Breast epithelium (tissue), 4 donors: ENCODE data around the gene PCDHGA7. TPM values are rescaled to one million over a fixed set of nuclear protein-coding genes. Genes with fewer than 3 reads are reported as not detected.

Experiments
- DNase-seq, 2 donors: peaks; one replicate each; pipeline ENCODE4 v3.0.0-alpha.2; 2019; ENCODE audit warnings: low spot score in 2 of 2
- H3K27ac ChIP-seq, 2 donors: fragments of 200-600 bp; sonication (generic) in 1 of 2; one replicate each; pipeline ENCODE4 v1.5.1; 2016 to 2019; ENCODE audit warnings: mild to moderate bottlenecking in 1 of 2
- H3K27me3 ChIP-seq, 2 donors: fragments of 200-600 bp; sonication (generic) in 1 of 2; one replicate each; pipeline versions ENCODE4 v1.5.1 to v1.6.0; 2017 to 2019; ENCODE audit warnings: control low read depth in 1 of 2, mild to moderate bottlenecking in 1 of 2
- H3K36me3 ChIP-seq: fragments of 200-600 bp; one replicate; pipeline ENCODE4 v1.5.1; 2019
- H3K4me1 ChIP-seq, 2 donors: fragments of 200-600 bp; sonication (generic); one replicate each; pipeline ENCODE4 v1.5.1; 2016 to 2019; ENCODE audit warnings: control low read depth in 1 of 2
- H3K4me3 ChIP-seq, 3 donors: fragments of 200-600 bp; sonication (generic); 1 replicate in 2 of 3; 2 replicates in 1 of 3; pipeline ENCODE4 v1.5.1; 2016 to 2019; ENCODE audit warnings: mild to moderate bottlenecking in 3 of 3, moderate library complexity in 2 of 3
- H3K9me3 ChIP-seq, 2 donors: fragments of 200-600 bp; sonication (generic) in 1 of 2; one replicate each; pipeline ENCODE4 v1.5.1; 2016 to 2019; ENCODE audit warnings: control low read depth in 1 of 2
- CTCF ChIP-seq, 3 donors: fragments of 450-650 bp; IDR thresholded peaks; one replicate each; pipeline ENCODE4 v1.5.1; 2016 to 2017; ENCODE audit warnings: antibody characterized with exemption in 3 of 3, mild to moderate bottlenecking in 3 of 3, moderate library complexity in 3 of 3
- POLR2A ChIP-seq: fragments of 450-650 bp; IDR thresholded peaks from one replicate; pipeline ENCODE4 v1.6.1; 2016; ENCODE audit warnings: antibody characterized with exemption, mild to moderate bottlenecking, moderate library complexity
- POLR2AphosphoS5 ChIP-seq, 3 donors: sonication (generic); formaldehyde crosslinking; IDR thresholded peaks; one replicate each; pipeline ENCODE4 v1.6.1; 2017; ENCODE audit warnings: antibody characterized with exemption in 3 of 3
- intact Hi-C: fragments of 100-400 bp; cut with DNase I; formaldehyde crosslinking; loops from one replicate; pipeline ENCODE4 v1.15.1; 2023; ENCODE audit warnings: low total_unique reads
- total RNA-seq, 3 donors: library from RNA; depleted of rRNA; stranded (reverse); fragments of >200 nt; gene quantifications; one replicate each; pipeline ENCODE4 v1.1.0, GENCODE V29; 2016

Gene PCDHGA7
- total RNA-seq, 3 donors from 2014 or later: 3.7 to 10.8 (median 10.0) TPM

- H3K27me3 ChIP-seq: peaks cover 0 to 3% of the 10 kb centered on the region in 2 donors
- H3K36me3 ChIP-seq: no peaks in the 10 kb centered on the region
- no peak within 1 kb of the TSS for H3K27ac ChIP-seq
- no peak for DNase-seq
- H3K4me3 ChIP-seq: peak within 1 kb of the TSS; percentile 20 to 47 (median 30)
- H3K4me1 ChIP-seq: no peaks in the 10 kb centered on the region
- peaks cover 74 to 96% of the 10 kb centered on the region in 2 donors for H3K9me3 ChIP-seq
- intact Hi-C loops: no loop called here
- TF ChIP-seq CTCF (IDR thresholded peaks at IDR 0.05): peak in 1 of 3 donors; percentile 12
- no peak for TF ChIP-seq POLR2A
Measured at GRCh38 chr5:141354900-141355469, 27.6 kb upstream of the PCDHGA7 start, which contains the start of gene PCDHGA4. TSS of gene PCDHGA4 (plus strand) at chr5:141355021. CDS start at chr5:141355108, 87 bp downstream.

GRCh38 chr5:141355641-141356040 is 26.9 kb upstream of the PCDHGA7 start:
- Histone ChIP-seq H3K27ac (no peak overlapping the region), H3K4me1 (no peaks in the 10 kb centered on the region), H3K9me3 (peaks cover 74 to 96% of the 10 kb centered on the region in 2 donors), H3K4me3 (peak overlapping the region in 1 of 3 donors; percentile 47), H3K36me3 (no peaks in the 10 kb centered on the region), H3K27me3 (peaks cover 0 to 3% of the 10 kb centered on the region in 2 donors)
- TF ChIP-seq POLR2A: no peak
- no peak for TF ChIP-seq CTCF (IDR thresholded peaks at IDR 0.05)
- TF ChIP-seq POLR2AphosphoS5 (IDR thresholded peaks at IDR 0.05): no peak
- intact Hi-C loops: no loop called here
- no peak for DNase-seq

DNA sequence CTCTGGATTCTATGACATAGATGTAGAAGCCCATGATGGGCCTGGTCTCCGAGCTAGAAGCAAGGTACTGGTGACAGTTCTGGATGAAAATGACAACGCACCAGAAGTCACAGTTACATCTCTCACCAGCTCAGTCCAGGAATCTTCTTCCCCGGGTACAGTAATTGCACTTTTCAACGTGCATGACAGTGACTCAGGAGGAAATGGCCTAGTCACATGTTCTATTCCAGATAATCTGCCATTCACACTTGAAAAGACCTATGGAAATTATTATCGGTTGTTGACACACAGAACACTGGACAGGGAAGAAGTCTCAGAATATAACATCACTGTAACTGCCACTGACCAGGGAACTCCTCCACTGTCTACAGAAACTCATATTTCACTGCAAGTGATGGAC is 26.4 kb upstream of the PCDHGA7 start:
- Histone ChIP-seq H3K27me3 (no peaks in the 10 kb centered on the region), H3K4me1 (no peaks in the 10 kb centered on the region), H3K36me3 (no peaks in the 10 kb centered on the region), H3K9me3 (peaks cover 74 to 96% of the 10 kb centered on the region in 2 donors), H3K27ac (no peak overlapping the region), H3K4me3 (no peak overlapping the region)
- intact Hi-C loops: no loop called here
- no peak for DNase-seq
- TF ChIP-seq POLR2A: no peak
- TF ChIP-seq CTCF (IDR thresholded peaks at IDR 0.05): no peak

DNA sequence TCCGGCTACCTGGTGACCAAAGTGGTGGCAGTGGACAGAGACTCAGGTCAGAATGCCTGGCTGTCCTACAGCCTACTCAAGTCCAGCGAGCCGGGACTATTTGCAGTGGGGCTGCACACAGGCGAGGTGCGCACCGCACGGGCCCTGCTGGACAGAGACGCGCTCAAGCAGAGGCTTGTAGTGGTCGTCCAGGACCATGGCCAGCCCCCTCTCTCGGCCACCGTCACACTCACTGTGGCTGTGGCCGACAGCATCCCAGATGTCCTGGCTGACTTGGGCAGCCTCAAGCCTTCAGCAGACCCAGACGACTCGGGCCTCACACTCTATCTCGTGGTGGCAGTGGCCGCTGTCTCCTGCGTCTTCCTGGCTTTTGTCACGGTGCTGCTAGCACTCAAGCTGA is 25.6 kb upstream of the PCDHGA7 start:
- TF ChIP-seq POLR2AphosphoS5 (IDR thresholded peaks at IDR 0.05) (no peak), POLR2A (no peak), CTCF (IDR thresholded peaks at IDR 0.05) (no peak)
- Histone ChIP-seq H3K9me3 (peaks cover 74 to 96% of the 10 kb centered on the region in 2 donors), H3K4me1 (no peaks in the 10 kb centered on the region), H3K27ac (no peak overlapping the region), H3K27me3 (no peaks in the 10 kb centered on the region), H3K4me3 (peak overlapping the region in 1 of 3 donors; percentile 19), H3K36me3 (no peaks in the 10 kb centered on the region)
- no peak for DNase-seq
- intact Hi-C loops: no loop called here

DNA sequence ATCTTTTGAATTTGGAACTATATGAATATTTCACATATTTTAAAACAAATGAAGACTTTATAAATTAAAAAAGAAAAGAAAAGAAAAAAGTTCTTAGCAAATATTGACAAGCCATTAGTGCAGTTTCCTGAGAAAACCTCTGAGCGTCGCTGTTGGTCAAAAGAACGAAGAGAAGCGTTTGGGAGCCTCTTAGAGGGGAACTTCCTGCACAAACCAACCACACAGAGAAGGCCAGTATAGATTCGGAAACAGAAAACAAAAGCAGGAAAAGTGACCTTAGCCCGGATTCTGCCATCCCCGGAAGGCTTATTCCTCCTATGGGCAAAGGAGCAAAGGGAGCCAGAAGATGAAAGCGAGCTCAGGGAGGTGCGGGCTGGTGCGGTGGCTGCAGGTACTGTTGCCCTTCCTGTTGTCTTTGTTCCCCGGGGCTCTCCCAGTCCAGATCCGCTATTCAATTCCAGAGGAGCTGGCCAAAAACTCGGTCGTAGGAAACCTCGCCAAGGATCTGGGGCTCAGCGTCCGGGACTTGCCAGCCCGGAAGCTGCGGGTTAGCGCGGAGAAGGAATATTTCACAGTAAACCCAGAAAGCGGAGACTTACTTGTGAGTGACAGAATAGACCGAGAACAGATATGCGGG is 22.6 kb upstream of the PCDHGA7 start, which contains the start of gene PCDHGB2:
PCDHGB2 (plus strand) TSS at position 205 of the 637 bp plus-strand sequence; CDS start at position 347, 142 bp downstream.
- intact Hi-C loops: no loop called here
- no peaks in the 10 kb centered on the region for H3K27me3 ChIP-seq
- no peak for DNase-seq

More for the DNA sequence above, 22.6 kb upstream of the PCDHGA7 start, which contains the start of gene PCDHGB2:
- H3K36me3 ChIP-seq: no peaks in the 10 kb centered on the region
- peak within 1 kb of the TSS; percentile 24 to 37 (median 25) for H3K4me3 ChIP-seq
- no peaks in the 10 kb centered on the region for H3K4me1 ChIP-seq
- TF ChIP-seq POLR2AphosphoS5 (IDR thresholded peaks at IDR 0.05) (no peak), CTCF (IDR thresholded peaks at IDR 0.05) (peak in 1 of 3 donors; percentile 25)
- no peak within 1 kb of the TSS for H3K27ac ChIP-seq
- peaks cover 82 to 98% of the 10 kb centered on the region in 2 donors for H3K9me3 ChIP-seq
